Measurements from ENCODE around the gene RESF1. TPM values are rescaled to one million over a fixed set of nuclear protein-coding genes. Genes with fewer than 3 reads are reported as not detected.

Gene RESF1
- total and polyA plus RNA-seq, 10 of the 15 experiments (the other 5 are each of a cell fraction or from before 2014, with no cell fraction given) = 18.9 to 81.8 (median 39.7) TPM

DNA sequence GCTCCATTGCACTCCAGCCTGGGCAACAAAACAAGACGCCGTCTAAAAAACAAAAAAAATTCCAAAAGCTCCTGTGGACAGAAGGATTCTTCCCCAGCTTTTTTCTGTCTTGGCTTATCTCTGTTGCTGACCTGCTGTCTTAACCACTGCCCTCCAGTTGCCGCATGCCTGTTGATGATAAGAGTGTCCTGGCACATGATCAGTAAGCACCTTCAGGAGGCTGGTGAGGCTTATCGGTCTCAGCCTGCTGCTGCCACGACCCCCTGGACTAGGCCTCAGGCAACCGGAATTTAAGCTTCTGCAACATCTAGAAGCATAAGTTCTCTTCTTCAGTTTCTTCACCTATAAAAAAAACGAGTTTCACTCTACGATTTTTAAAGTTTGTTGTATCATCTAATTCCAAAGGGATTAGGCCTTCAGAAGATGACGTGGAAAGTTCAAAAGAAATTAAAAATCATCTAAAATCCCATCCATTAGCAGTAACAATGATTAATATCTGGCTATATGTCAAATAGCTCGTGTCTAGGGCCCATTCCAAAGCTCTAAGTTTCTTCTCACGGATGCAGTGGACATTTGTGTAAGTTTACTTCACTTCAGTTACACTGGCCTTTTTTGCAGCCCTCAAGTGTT is 46.4 kb downstream of the RESF1 start (continued):
- TF ChIP-seq ZBTB33 (IDR thresholded peaks at IDR 0.05) (no peak), MEF2A (IDR thresholded peaks at IDR 0.05; ENCODE audit: insufficient read depth, low read depth, low read length) (no peak), MTA2 (IDR thresholded peaks at IDR 0.05; ENCODE audit: low read depth) (no peak), MXI1 (IDR thresholded peaks at IDR 0.05; ENCODE audit: low read depth, low read length) (no peak), WRNIP1 (IDR thresholded peaks at IDR 0.05; ENCODE audit: borderline replicate concordance, low read depth, low read length) (no peak)

Other genes starting within 250 kb of the RESF1 start
- gene AMN1, start 230.4 kb upstream of the RESF1 start, total RNA-seq (2014; rRNA removed) = 6.8 and 7.5 TPM in 2 replicates
- gene AMN1, start 230.4 kb upstream of the RESF1 start, total RNA-seq (2014; rRNA removed; fragmentation: Illumina TruSeq; extraction: Trizol) = 7.3 and 7.8 TPM in 2 replicates
- gene AMN1, start 230.4 kb upstream of the RESF1 start, total RNA-seq (2021) = 5.3 and 5.4 TPM in 2 replicates
- 15.9 and 23.5 TPM in 2 replicates for gene AMN1, start 230.4 kb upstream of the RESF1 start, polyA plus RNA-seq (2011; rRNA removed)
- 7.8 and 22.9 TPM in 2 replicates for gene AMN1, start 230.4 kb upstream of the RESF1 start, polyA plus RNA-seq (2014; fragmentation: Illumina TruSeq; extraction: Trizol)
- 10 to 100 TPM; 15.2 to 19.3 TPM for gene AMN1, start 230.4 kb upstream of the RESF1 start, polyA plus RNA-seq (2014; fragmentation: Nextera tagmentation; extraction: Ambion mirVana)
- gene AMN1, start 230.4 kb upstream of the RESF1 start, polyA plus RNA-seq (2014; rRNA removed) = 7.0 and 10.3 TPM in 2 replicates
- gene AMN1, start 230.4 kb upstream of the RESF1 start, polyA plus RNA-seq (2016; fragmentation: Nextera tagmentation; extraction: Ambion mirVana) = 1 to 10 TPM; 8.8 to 9.8 TPM
- gene BICD1, start 147.4 kb downstream of the RESF1 start, total RNA-seq (2014; rRNA removed) = 14.0 and 14.6 TPM in 2 replicates
- gene BICD1, start 147.4 kb downstream of the RESF1 start, total RNA-seq (2014; rRNA removed; fragmentation: Illumina TruSeq; extraction: Trizol) = 12.6 and 15.6 TPM in 2 replicates
- gene BICD1, start 147.4 kb downstream of the RESF1 start, total RNA-seq (2021) = 29.4 and 32.5 TPM in 2 replicates
- gene BICD1, start 147.4 kb downstream of the RESF1 start, polyA plus RNA-seq (2011; rRNA removed) = 12.0 and 13.2 TPM in 2 replicates
- gene BICD1, start 147.4 kb downstream of the RESF1 start, polyA plus RNA-seq (2014; fragmentation: Illumina TruSeq; extraction: Trizol) = 18.3 TPM in 2 replicates
- gene BICD1, start 147.4 kb downstream of the RESF1 start, polyA plus RNA-seq (2014; fragmentation: Nextera tagmentation; extraction: Ambion mirVana) = 1 to 10 TPM; 4.7 to 5.6 TPM
- 14.8 and 17.6 TPM in 2 replicates for gene BICD1, start 147.4 kb downstream of the RESF1 start, polyA plus RNA-seq (2014; rRNA removed)
- gene BICD1, start 147.4 kb downstream of the RESF1 start, polyA plus RNA-seq (2016; fragmentation: Nextera tagmentation; extraction: Ambion mirVana) = 10 to 100 TPM; 15.3 to 19.2 TPM

All from GM12878 (cell line).